ENCODE results near the gene GRB10.
"Not testable (repeated sequence)": the region's sequence is repeated elsewhere in the genome, so short reads cannot be mapped to it uniquely, and the experiment has no call there.

GRB10 gene

DNA sequence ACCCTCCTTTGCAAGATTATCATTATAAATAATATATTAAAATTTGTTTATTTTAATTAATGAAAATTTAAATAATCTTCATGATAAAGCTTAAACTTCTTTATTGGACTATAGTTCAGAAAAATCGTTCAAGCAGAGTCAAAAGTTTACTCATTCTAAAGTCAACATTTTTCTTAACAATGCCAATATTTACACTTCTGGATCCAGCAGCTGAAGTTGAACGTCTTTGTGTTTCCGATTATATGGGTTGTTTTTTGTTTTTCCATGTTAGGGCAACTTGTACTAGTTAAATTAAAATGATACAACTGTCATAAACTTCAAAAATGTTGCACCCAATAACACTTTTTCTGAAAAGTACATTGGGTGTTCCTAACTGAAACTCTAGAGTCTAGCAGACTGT lies 43.8 kb downstream of the GRB10 start:
- H3K4me3 ChIP-seq (ENCODE audit: low read depth, low read length), result no peak overlapping the region
- TF ChIP-seq, protein P1, sequence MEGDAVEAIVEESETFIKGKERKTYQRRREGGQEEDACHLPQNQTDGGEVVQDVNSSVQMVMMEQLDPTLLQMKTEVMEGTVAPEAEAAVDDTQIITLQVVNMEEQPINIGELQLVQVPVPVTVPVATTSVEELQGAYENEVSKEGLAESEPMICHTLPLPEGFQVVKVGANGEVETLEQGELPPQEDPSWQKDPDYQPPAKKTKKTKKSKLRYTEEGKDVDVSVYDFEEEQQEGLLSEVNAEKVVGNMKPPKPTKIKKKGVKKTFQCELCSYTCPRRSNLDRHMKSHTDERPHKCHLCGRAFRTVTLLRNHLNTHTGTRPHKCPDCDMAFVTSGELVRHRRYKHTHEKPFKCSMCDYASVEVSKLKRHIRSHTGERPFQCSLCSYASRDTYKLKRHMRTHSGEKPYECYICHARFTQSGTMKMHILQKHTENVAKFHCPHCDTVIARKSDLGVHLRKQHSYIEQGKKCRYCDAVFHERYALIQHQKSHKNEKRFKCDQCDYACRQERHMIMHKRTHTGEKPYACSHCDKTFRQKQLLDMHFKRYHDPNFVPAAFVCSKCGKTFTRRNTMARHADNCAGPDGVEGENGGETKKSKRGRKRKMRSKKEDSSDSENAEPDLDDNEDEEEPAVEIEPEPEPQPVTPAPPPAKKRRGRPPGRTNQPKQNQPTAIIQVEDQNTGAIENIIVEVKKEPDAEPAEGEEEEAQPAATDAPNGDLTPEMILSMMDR (IDR thresholded peaks at IDR 0.05; ENCODE audit: borderline replicate concordance, insufficient read depth, low read depth, low read length), result no peak

DNA sequence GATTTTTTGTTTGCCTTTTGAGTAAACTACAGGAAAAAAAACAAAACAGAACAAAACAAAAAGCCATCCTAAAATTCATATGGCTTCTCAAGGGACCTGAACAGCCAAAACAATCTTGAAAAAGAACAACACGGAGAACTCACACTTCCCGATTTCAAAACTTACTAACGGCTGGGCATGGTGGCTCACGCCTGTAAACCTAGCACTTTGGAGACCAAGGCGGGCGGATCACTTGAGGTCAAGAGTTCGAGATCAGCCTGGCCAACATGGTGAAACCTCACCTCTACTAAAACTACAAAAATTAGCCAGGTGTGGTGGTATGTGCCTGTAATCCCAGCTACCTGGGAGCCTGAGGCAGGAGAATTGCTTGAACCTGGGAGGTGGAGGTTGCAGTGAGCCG lies 46.9 kb downstream of the GRB10 start:
- not testable (repeated sequence) for H3K4me3 ChIP-seq (ENCODE audit: low read depth, low read length)

- H3K4me3 ChIP-seq (ENCODE audit: low read depth, low read length), result no peak overlapping the region
- TF ChIP-seq, protein P1 (IDR thresholded peaks at IDR 0.05; ENCODE audit: borderline replicate concordance, insufficient read depth, low read depth, low read length), result no peak
Observed at GRCh38 chr7:50735333-50735732, 47.4 kb downstream of the GRB10 start.

DNA sequence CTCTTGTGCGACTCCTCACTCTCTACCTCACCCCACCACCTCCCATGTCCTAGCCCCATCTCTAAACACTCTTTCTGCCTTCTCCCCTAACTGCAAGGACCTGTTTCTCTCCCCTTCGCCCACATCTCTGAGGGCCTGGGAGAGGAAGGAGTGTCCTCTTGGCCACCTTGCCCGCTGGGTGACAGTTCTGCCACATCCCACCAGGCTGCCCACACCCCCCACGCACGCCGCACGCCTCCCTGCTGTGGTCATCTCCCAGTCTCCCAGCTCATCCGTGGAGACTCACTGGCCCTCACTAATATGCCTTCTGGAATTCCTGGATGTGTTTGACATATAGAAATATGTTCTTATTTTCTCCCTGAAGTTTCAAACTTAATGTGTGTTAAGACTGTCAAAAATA lies 48.5 kb downstream of the GRB10 start:
- H3K4me3 ChIP-seq (ENCODE audit: low read depth, low read length), result no peak overlapping the region
- TF ChIP-seq, protein P1 (IDR thresholded peaks at IDR 0.05; ENCODE audit: borderline replicate concordance, insufficient read depth, low read depth, low read length), result no peak

GRCh38 chr7:50733552-50733951 lies 49.1 kb downstream of the GRB10 start:
- TF ChIP-seq, protein P1 (IDR thresholded peaks at IDR 0.05; ENCODE audit: borderline replicate concordance, insufficient read depth, low read depth, low read length), result no peak
- no peak overlapping the region for H3K4me3 ChIP-seq (ENCODE audit: low read depth, low read length)

GRCh38 chr7:50731703-50732582 lies 50.8 kb downstream of the GRB10 start:
- TF ChIP-seq, protein P1 (IDR thresholded peaks at IDR 0.05; ENCODE audit: borderline replicate concordance, insufficient read depth, low read depth, low read length), result no peak
- no peak overlapping the region for H3K4me3 ChIP-seq (ENCODE audit: low read depth, low read length)

DNA sequence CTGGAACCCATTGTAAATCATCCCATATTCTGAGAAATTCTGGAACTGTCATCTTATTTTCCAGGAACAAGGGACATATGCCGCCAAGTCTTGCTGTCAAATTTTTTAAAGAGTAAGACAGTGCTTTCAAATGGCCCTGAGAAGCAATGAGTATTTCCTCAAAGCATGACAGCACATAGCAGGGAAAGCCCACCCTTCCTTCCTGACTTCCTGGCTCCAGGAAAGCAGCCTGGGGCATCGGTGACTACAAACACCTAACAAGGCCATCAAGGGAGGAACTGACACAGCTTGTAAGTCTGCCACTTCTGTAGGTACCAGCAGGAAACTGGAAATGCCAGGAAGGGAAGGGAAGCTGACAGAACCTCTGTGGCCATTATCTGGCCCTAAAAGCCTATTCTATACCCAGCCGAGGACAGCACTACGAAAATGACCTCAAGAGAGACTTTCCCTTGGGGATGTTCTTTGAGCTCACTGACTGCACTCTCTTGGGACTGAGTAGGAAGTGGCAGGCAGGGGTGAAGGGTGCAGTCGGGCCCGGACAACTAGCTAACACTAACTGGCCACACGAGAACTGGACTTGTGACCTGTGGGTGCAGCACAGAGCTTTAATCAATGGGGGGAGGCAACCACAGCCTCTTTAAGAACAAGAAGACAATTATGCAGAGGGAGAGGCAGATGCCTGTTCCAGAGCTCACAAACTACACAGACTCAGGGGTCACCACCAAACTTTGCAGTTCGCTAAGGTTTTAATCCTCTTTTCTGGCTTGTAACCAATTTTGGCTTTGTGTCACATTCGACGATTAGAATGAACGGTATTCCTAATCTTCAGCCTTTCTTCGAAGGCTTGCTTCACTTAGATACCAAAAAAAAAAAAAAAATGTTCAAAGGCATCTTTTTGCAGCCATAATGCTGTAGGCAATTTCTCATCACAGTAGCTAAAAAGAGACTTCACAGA lies 52.0 kb downstream of the GRB10 start:
- TF ChIP-seq, protein P1 (IDR thresholded peaks at IDR 0.05; ENCODE audit: borderline replicate concordance, insufficient read depth, low read depth, low read length), result no peak
- no peak overlapping the region for H3K4me3 ChIP-seq (ENCODE audit: low read depth, low read length)
